ENCODE measurements around the gene NOD1. TPM values are rescaled to one million over a fixed set of nuclear protein-coding genes. Genes with fewer than 3 reads are reported as not detected.

Gene NOD1
- total and polyA plus RNA-seq, 2 of the 13 experiments (the other 11 are each of a cell fraction or from before 2014, with no cell fraction given) = 1.7 to 2.9 TPM

GRCh38 chr7:30478349-30479201 lies at the start of gene NOD1 (continued):
- TF ChIP-seq ZNF407 (CRISPR knock-in tag; IDR thresholded peaks at IDR 0.05; ENCODE audit: not compliant biosample characterization) (peak; percentile 74), SKIL (CRISPR knock-in tag; IDR thresholded peaks at IDR 0.05; ENCODE audit: borderline replicate concordance) (no peak), PREB (CRISPR knock-in tag; IDR thresholded peaks at IDR 0.05) (no peak), ZNF331 (CRISPR knock-in tag; IDR thresholded peaks at IDR 0.05) (peak; percentile 22; the same call in 1 of the 2 replicates), ZBTB3 (CRISPR knock-in tag; IDR thresholded peaks at IDR 0.05; ENCODE audit: borderline replicate concordance, low read depth) (0 out of 2 replicates have a peak, but pooled peaks have one; percentile 50), ZBTB25 (CRISPR knock-in tag; IDR thresholded peaks at IDR 0.05) (peak; percentile 57; the same call in 1 of the 2 replicates), ZNF766 (CRISPR knock-in tag; IDR thresholded peaks at IDR 0.05; ENCODE audit: borderline replicate concordance) (no peak), HOXA5 (CRISPR knock-in tag; IDR thresholded peaks at IDR 0.05) (no peak; the same call in 1 of the 2 replicates), ZFP91 (CRISPR knock-in tag; IDR thresholded peaks at IDR 0.05; ENCODE audit: borderline replicate concordance) (peak; percentile 88; the same call in 1 of the 2 replicates), MXD3 (CRISPR knock-in tag; IDR thresholded peaks at IDR 0.05) (peak; percentile 67; the same call in 1 of the 2 replicates), NFYC (CRISPR knock-in tag; IDR thresholded peaks at IDR 0.05) (no peak)

Data from HepG2 (cell line).